22Rv1 (cell line): ENCODE measurements around the gene IRX1.

ENCODE experiments used
- ZFX ChIP-seq: fragments of 450-650 bp; IDR thresholded peaks from 2 replicates; pipeline ENCODE4 v1.6.1; 2017; ENCODE audit warnings: antibody characterized with exemption, borderline replicate concordance
- TF ChIP-seq, protein P1 (sequence below): fragments of 450-650 bp; IDR thresholded peaks from 2 replicates; pipeline ENCODE4 v1.5.1; 2017; ENCODE audit warnings: mild to moderate bottlenecking

DNA sequence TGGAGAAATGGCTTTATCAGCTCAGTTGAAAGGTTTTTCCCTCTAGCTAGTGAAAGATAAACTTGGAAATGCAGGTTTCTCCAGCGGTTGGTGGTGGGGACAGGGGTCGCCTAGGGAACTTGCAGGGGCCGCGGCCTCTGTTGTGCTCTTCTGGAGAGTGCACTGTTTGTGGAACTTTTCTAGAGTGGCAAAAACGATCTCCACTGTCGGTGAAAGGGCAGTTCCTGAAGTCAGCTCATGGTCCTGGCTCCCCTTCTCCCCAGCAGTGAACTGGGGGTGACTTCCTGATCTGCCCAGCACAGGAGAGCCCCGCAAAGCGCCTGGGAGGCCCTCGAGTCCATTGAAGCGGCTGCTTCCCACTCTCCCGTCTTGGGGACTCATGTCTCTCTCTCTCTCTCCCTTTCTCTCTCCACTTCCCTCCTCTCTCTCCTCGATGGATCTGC lies 3.2 kb downstream of the IRX1 start:
- TF ChIP-seq, protein P1, sequence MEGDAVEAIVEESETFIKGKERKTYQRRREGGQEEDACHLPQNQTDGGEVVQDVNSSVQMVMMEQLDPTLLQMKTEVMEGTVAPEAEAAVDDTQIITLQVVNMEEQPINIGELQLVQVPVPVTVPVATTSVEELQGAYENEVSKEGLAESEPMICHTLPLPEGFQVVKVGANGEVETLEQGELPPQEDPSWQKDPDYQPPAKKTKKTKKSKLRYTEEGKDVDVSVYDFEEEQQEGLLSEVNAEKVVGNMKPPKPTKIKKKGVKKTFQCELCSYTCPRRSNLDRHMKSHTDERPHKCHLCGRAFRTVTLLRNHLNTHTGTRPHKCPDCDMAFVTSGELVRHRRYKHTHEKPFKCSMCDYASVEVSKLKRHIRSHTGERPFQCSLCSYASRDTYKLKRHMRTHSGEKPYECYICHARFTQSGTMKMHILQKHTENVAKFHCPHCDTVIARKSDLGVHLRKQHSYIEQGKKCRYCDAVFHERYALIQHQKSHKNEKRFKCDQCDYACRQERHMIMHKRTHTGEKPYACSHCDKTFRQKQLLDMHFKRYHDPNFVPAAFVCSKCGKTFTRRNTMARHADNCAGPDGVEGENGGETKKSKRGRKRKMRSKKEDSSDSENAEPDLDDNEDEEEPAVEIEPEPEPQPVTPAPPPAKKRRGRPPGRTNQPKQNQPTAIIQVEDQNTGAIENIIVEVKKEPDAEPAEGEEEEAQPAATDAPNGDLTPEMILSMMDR: no peak
- no peak for TF ChIP-seq ZFX
